Astrocyte (in vitro differentiated cells and primary cell): ENCODE measurements around the gene TAF15. TPM values are rescaled to one million over a fixed set of nuclear protein-coding genes. Genes with fewer than 3 reads are reported as not detected.

Experiments used
- DNase-seq: peaks from one replicate; pipeline ENCODE4 v3.0.0-alpha.2; 2010; ENCODE audit warnings: low read depth
- FAIRE-seq: peaks from 2 replicates; lab custom pipeline; 2011; peaks lifted over from hg19 to GRCh38; lab: Jason Lieb, UNC
- H2AFZ ChIP-seq: 2 replicates; pipeline ENCODE4 v1.6.0; 2012; ENCODE audit warnings: low read depth, low read length, inconsistent platforms
- H3K27ac ChIP-seq: 2 replicates; pipeline ENCODE4 v1.5.1; 2011; ENCODE audit warnings: low read depth, low read length, inconsistent platforms
- H3K27me3 ChIP-seq: 2 replicates; pipeline ENCODE4 v1.6.0; 2011; ENCODE audit warnings: low read length, inconsistent platforms; ENCODE audit not compliant: insufficient read depth
- H3K36me3 ChIP-seq: 2 replicates; pipeline ENCODE4 v1.5.1; 2011; ENCODE audit warnings: low read length, inconsistent platforms; ENCODE audit not compliant: insufficient read depth
- H3K4me1 ChIP-seq: 2 replicates; pipeline ENCODE4 v1.5.1; 2011; ENCODE audit warnings: low read length, inconsistent platforms; ENCODE audit not compliant: insufficient read depth
- H3K4me2 ChIP-seq: 2 replicates; pipeline ENCODE4 v1.6.0; 2012; ENCODE audit warnings: low read length, inconsistent platforms
- H3K4me3 ChIP-seq: 2 replicates; pipeline ENCODE4 v1.5.1; 2011; ENCODE audit warnings: low read depth, mild to moderate bottlenecking, low read length, inconsistent platforms; ENCODE audit not compliant: insufficient read depth
- H3K79me2 ChIP-seq: 2 replicates; pipeline ENCODE4 v1.6.0; 2012; ENCODE audit warnings: mild to moderate bottlenecking, low read length, inconsistent platforms; ENCODE audit not compliant: insufficient read depth
- H3K9ac ChIP-seq: 2 replicates; pipeline ENCODE4 v1.6.0; 2012; ENCODE audit warnings: mild to moderate bottlenecking, low read length, inconsistent platforms
- H3K9me3 ChIP-seq: 2 replicates; pipeline ENCODE4 v1.5.1; 2012; ENCODE audit warnings: low read depth, mild to moderate bottlenecking, low read length, inconsistent platforms; ENCODE audit not compliant: insufficient read depth
- H4K20me1 ChIP-seq: 2 replicates; pipeline ENCODE4 v1.6.0; 2012; ENCODE audit warnings: low read length, inconsistent platforms; ENCODE audit not compliant: insufficient read depth
- H3K27ac Mint-ChIP-seq: one replicate; pipeline ENCODE4 v1.8.0; 2021; ENCODE audit warnings: mild to moderate bottlenecking, mixed read lengths; ENCODE audit not compliant: unreplicated experiment
- H3K27me3 Mint-ChIP-seq: one replicate; pipeline ENCODE4 v1.8.0; 2021; ENCODE audit warnings: low read depth, mixed read lengths; ENCODE audit not compliant: unreplicated experiment
- H3K36me3 Mint-ChIP-seq: one replicate; pipeline ENCODE4 v1.8.0; 2021; ENCODE audit warnings: low read depth, mixed read lengths; ENCODE audit not compliant: unreplicated experiment
- H3K4me1 Mint-ChIP-seq: one replicate; pipeline ENCODE4 v1.8.0; 2021; ENCODE audit warnings: low read depth, mixed read lengths; ENCODE audit not compliant: unreplicated experiment
- H3K4me3 Mint-ChIP-seq: one replicate; pipeline ENCODE4 v1.8.0; 2021; ENCODE audit warnings: mild to moderate bottlenecking, moderate library complexity, mixed read lengths; ENCODE audit not compliant: unreplicated experiment
- H3K9me3 Mint-ChIP-seq: one replicate; pipeline ENCODE4 v1.8.0; 2021; ENCODE audit warnings: mild to moderate bottlenecking, mixed read lengths; ENCODE audit not compliant: unreplicated experiment
- CTCF ChIP-seq: IDR thresholded peaks from 2 replicates; pipeline ENCODE4 v1.5.1; 2011; ENCODE audit warnings: low read depth, mild to moderate bottlenecking, inconsistent platforms, low read length, moderate library complexity; ENCODE audit not compliant: insufficient read depth
- EZH2 ChIP-seq: IDR thresholded peaks from 2 replicates; pipeline ENCODE4 v1.6.1; 2012; ENCODE audit warnings: mild to moderate bottlenecking, low read length, inconsistent platforms; ENCODE audit not compliant: insufficient read depth
- total RNA-seq: library from RNA; stranded (reverse); gene quantifications from 2 replicates; pipeline ENCODE4 v1.2.1, GENCODE V29; 2021

Gene TAF15
- total RNA-seq, 1 donor from 2014 or later = 156 TPM

DNA sequence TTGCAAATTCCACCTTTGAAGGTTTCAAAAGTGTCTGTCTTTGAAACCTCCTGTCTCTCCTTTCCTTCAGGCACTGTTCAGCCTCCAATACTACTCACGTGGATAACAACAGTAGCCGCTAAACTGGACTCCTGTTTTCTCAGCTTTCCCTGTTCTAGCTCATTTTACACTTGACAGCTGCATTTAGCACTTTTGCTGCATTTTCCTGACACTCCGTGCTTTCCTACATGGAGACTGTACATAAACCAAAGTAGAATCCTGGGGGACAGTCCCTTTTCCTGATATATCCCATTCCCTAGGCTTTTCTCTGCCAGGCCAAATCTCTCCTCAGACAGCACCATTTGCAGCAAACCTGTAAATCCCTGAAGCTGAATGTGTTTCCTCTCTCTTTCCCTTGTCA, 67.2 kb downstream of the TAF15 start:
- no peaks in the 10 kb centered on the region for H3K9me3 ChIP-seq
- no peaks in the 10 kb centered on the region for H3K36me3 ChIP-seq
- no peak for FAIRE-seq
- H3K4me3 Mint-ChIP-seq = no peak overlapping the region
- DNase-seq = no peak
- no peaks in the 10 kb centered on the region for H3K79me2 ChIP-seq
- peaks cover 12% of the 10 kb centered on the region for H3K4me1 Mint-ChIP-seq
- no peak overlapping the region for H3K27ac ChIP-seq
- no peak overlapping the region for H3K27ac Mint-ChIP-seq
- H3K4me3 ChIP-seq = no peak overlapping the region
- TF ChIP-seq CTCF = no peak
- H3K4me2 ChIP-seq = no peak overlapping the region
- no peaks in the 10 kb centered on the region for H3K4me1 ChIP-seq
- H3K9ac ChIP-seq = no peak overlapping the region
- H2AFZ ChIP-seq = no peak overlapping the region
- no peaks in the 10 kb centered on the region for H3K27me3 ChIP-seq
- no peaks in the 10 kb centered on the region for H4K20me1 ChIP-seq
- H3K36me3 Mint-ChIP-seq = no peaks in the 10 kb centered on the region
- no peaks in the 10 kb centered on the region for H3K9me3 Mint-ChIP-seq
- H3K27me3 Mint-ChIP-seq = no peaks in the 10 kb centered on the region

DNA sequence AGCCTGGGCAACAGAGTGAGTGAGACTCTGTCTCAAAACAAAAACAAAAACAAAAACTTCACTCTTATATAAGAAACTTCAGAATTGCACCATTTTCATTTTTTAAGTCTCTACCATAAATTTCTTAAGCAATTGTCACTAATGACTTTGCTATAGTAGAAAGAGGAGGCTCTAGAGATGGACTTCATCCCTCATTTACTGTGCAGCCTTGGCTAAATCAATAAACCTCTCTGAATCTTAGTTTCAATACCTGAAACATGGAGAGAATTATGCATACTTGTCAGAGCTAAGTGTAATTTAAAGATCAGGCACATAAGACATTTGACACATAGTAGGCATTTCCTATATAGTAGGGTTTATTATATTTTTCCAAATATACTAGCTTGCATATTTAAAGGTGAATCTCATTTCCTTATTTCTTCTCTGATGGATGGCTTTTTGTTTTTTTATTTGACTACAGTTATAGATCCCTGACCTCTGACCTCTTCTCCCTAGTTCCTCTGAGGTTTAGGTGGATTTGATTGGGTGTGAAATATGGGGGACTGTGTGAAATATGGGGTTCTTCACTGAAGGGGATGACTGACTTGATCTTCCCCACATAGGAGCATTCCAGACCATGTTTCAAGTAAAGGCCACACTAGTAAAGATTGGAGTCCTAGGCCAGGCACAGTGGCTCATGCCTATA, 68.2 kb downstream of the TAF15 start:
- TF ChIP-seq EZH2 (no peak), CTCF (no peak)
- no peaks in the 10 kb centered on the region for H3K27me3 Mint-ChIP-seq

GRCh38 chr17:35878361-35878760, 69.1 kb downstream of the TAF15 start:
- H3K36me3 ChIP-seq = no peaks in the 10 kb centered on the region
- peak overlapping the region; percentile 9 for H3K27ac Mint-ChIP-seq
- no peak overlapping the region for H3K4me3 ChIP-seq
- H3K27ac ChIP-seq = no peak overlapping the region
- no peaks in the 10 kb centered on the region for H4K20me1 ChIP-seq
- H3K36me3 Mint-ChIP-seq = no peaks in the 10 kb centered on the region
- peaks cover 12% of the 10 kb centered on the region for H3K4me1 Mint-ChIP-seq
- no peaks in the 10 kb centered on the region for H3K9me3 Mint-ChIP-seq
- H3K4me2 ChIP-seq = no peak overlapping the region
- no peak overlapping the region for H3K9ac ChIP-seq
- no peaks in the 10 kb centered on the region for H3K9me3 ChIP-seq
- DNase-seq (no peak), FAIRE-seq (no peak)
- H3K79me2 ChIP-seq = no peaks in the 10 kb centered on the region
- no peak for TF ChIP-seq CTCF
- no peak for TF ChIP-seq EZH2
- H3K27me3 Mint-ChIP-seq = no peaks in the 10 kb centered on the region
- H3K4me3 Mint-ChIP-seq = no peak overlapping the region
- H3K27me3 ChIP-seq = no peaks in the 10 kb centered on the region
- no peak overlapping the region for H2AFZ ChIP-seq
- no peaks in the 10 kb centered on the region for H3K4me1 ChIP-seq

More for the DNA sequence above, 68.2 kb downstream of the TAF15 start:
- H3K4me3 Mint-ChIP-seq = no peak overlapping the region
- Histone ChIP-seq H3K9me3 (no peaks in the 10 kb centered on the region), H3K4me3 (no peak overlapping the region), H3K79me2 (no peaks in the 10 kb centered on the region), H3K4me1 (no peaks in the 10 kb centered on the region), H3K27me3 (no peaks in the 10 kb centered on the region), H3K27ac (no peak overlapping the region), H3K9ac (no peak overlapping the region), H4K20me1 (no peaks in the 10 kb centered on the region), H2AFZ (no peak overlapping the region), H3K36me3 (no peaks in the 10 kb centered on the region), H3K4me2 (no peak overlapping the region)
- DNase-seq (no peak), FAIRE-seq (no peak)
- no peaks in the 10 kb centered on the region for H3K9me3 Mint-ChIP-seq
- H3K27ac Mint-ChIP-seq = no peak overlapping the region
- H3K4me1 Mint-ChIP-seq = peaks cover 12% of the 10 kb centered on the region
- H3K36me3 Mint-ChIP-seq = no peaks in the 10 kb centered on the region
